DND-41 (cell line): ENCODE measurements around the gene IGFBP4.

Experiments
- ATAC-seq: fragments of 200-7000 bp; cut with Tn5 transposase; 3 replicates; pipeline ENCODE4 v1.9.1; 2021; ENCODE audit warnings: low read depth; ENCODE audit not compliant: insufficient read depth
- DNase-seq: peaks from one replicate; pipeline ENCODE4 v3.0.0-alpha.2; 2020
- H2AFZ ChIP-seq: 2 replicates; pipeline ENCODE4 v1.6.0; 2012; ENCODE audit warnings: low read depth, low read length
- H3K27ac ChIP-seq: 2 replicates; pipeline ENCODE4 v1.5.1; 2012; ENCODE audit warnings: low read length, inconsistent platforms
- H3K27me3 ChIP-seq: fragments of 200-600 bp; sonication (generic); 2 replicates; pipeline ENCODE4 v1.6.0; 2012; ENCODE audit warnings: low read length, mild to moderate bottlenecking, inconsistent platforms; ENCODE audit not compliant: insufficient read depth, poor library complexity
- H3K36me3 ChIP-seq: 2 replicates; pipeline ENCODE4 v1.5.1; 2012; ENCODE audit warnings: low read length, inconsistent platforms; ENCODE audit not compliant: insufficient read depth
- H3K4me1 ChIP-seq: 2 replicates; pipeline ENCODE4 v1.5.1; 2012; ENCODE audit warnings: mild to moderate bottlenecking, low read length; ENCODE audit not compliant: insufficient read depth
- H3K4me2 ChIP-seq: 2 replicates; pipeline ENCODE4 v1.6.0; 2012; ENCODE audit warnings: mild to moderate bottlenecking, moderate library complexity, low read length, inconsistent platforms; ENCODE audit not compliant: insufficient read depth
- H3K4me3 ChIP-seq, 2 experiments: fragments of 200-600 bp in 1 of 2; shearing (Covaris generic) in 1 of 2; 2 replicates each; pipeline ENCODE4 v1.5.1; 2012 to 2016; ENCODE audit warnings: inconsistent platforms in 2 of 2, low read length in 2 of 2, mild to moderate bottlenecking in 2 of 2, low read depth in 1 of 2, moderate library complexity in 1 of 2
- H3K79me2 ChIP-seq: 2 replicates; pipeline ENCODE4 v1.6.0; 2012; ENCODE audit warnings: low read length, inconsistent platforms; ENCODE audit not compliant: insufficient read depth
- H3K9ac ChIP-seq: 2 replicates; pipeline ENCODE4 v1.6.0; 2012; ENCODE audit warnings: low read depth, mild to moderate bottlenecking, inconsistent platforms, low read length, moderate library complexity
- H3K9me3 ChIP-seq: 2 replicates; pipeline ENCODE4 v1.5.1; 2012; ENCODE audit warnings: low read length, moderate library complexity, mild to moderate bottlenecking, inconsistent platforms; ENCODE audit not compliant: insufficient read depth, severe bottlenecking
- H4K20me1 ChIP-seq: 2 replicates; pipeline ENCODE4 v1.6.0; 2012; ENCODE audit warnings: low read length; ENCODE audit not compliant: insufficient read depth
- EZH2 ChIP-seq: IDR thresholded peaks from 3 replicates; pipeline ENCODE4 v1.6.1; 2012; ENCODE audit warnings: borderline replicate concordance, low read depth, mild to moderate bottlenecking, moderate library complexity, low read length, inconsistent platforms; ENCODE audit not compliant: severe bottlenecking
- TF ChIP-seq, protein P1 (sequence below): IDR thresholded peaks from 2 replicates; pipeline ENCODE4 v1.5.1; 2012; ENCODE audit warnings: borderline replicate concordance, low read length, moderate library complexity, mild to moderate bottlenecking; ENCODE audit not compliant: poor library complexity, severe bottlenecking; ENCODE audit errors: extremely low read depth

Gene IGFBP4

GRCh38 chr17:40457964-40458791 lies 14.9 kb downstream of the IGFBP4 start:
- Histone ChIP-seq H3K27ac (no peak overlapping the region), H3K4me2 (no peak overlapping the region), H3K79me2 (no peaks in the 10 kb centered on the region), H3K9ac (no peak overlapping the region), H2AFZ (no peak overlapping the region), H3K4me3 (no peak overlapping the region), H4K20me1 (no peaks in the 10 kb centered on the region), H3K27me3 (no peaks in the 10 kb centered on the region), H3K36me3 (peaks cover 45% of the 10 kb centered on the region), H3K9me3 (no peaks in the 10 kb centered on the region), H3K4me1 (no peaks in the 10 kb centered on the region)
- no peak for DNase-seq
- TF ChIP-seq, protein P1, sequence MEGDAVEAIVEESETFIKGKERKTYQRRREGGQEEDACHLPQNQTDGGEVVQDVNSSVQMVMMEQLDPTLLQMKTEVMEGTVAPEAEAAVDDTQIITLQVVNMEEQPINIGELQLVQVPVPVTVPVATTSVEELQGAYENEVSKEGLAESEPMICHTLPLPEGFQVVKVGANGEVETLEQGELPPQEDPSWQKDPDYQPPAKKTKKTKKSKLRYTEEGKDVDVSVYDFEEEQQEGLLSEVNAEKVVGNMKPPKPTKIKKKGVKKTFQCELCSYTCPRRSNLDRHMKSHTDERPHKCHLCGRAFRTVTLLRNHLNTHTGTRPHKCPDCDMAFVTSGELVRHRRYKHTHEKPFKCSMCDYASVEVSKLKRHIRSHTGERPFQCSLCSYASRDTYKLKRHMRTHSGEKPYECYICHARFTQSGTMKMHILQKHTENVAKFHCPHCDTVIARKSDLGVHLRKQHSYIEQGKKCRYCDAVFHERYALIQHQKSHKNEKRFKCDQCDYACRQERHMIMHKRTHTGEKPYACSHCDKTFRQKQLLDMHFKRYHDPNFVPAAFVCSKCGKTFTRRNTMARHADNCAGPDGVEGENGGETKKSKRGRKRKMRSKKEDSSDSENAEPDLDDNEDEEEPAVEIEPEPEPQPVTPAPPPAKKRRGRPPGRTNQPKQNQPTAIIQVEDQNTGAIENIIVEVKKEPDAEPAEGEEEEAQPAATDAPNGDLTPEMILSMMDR = no peak
- no peak for TF ChIP-seq EZH2
- no peak for ATAC-seq

DNA sequence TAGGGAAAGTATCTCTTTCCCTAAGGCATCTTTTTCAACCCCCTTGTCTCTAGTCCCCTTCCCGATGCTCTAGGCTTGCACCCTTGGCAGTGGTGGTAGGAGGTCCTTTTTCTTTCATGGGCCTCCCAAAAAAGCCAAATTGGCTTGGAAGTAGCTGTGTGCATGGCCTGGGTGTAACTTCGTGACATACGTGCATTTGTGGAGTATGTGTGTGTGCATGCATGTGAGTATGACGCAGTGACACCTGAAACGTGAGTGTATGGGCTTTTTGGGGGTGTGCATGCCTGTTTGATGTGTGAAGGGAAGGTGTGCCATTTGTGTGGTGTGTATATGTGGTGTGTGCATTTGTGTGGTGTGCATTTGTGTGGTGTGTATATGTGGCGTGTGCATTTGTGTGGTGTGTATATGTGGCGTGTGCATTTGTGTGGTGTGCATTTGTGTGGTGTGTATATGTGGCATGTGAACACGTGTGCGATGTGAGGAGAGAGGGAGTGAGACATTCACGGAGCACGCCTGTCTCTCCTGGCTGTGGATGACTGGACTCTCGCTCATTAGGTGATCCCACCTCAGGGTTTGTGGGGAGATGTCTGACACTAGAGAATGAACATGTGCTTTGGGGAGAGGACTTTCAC lies 15.7 kb downstream of the IGFBP4 start:
- Histone ChIP-seq H3K4me3 (no peak overlapping the region), H2AFZ (no peak overlapping the region), H3K4me1 (no peaks in the 10 kb centered on the region), H3K36me3 (peaks cover 38% of the 10 kb centered on the region), H3K79me2 (no peaks in the 10 kb centered on the region), H3K27me3 (no peaks in the 10 kb centered on the region), H3K4me2 (no peak overlapping the region), H3K27ac (no peak overlapping the region), H3K9ac (no peak overlapping the region), H4K20me1 (no peaks in the 10 kb centered on the region), H3K9me3 (no peaks in the 10 kb centered on the region)
- TF ChIP-seq EZH2 = no peak
- TF ChIP-seq, protein P1 = no peak
- DNase-seq (no peak), ATAC-seq (no peak)

- no peak for DNase-seq
- ATAC-seq = no peak
- Histone ChIP-seq H3K4me1 (no peaks in the 10 kb centered on the region), H3K4me2 (no peak overlapping the region), H3K9ac (no peak overlapping the region), H3K79me2 (no peaks in the 10 kb centered on the region), H3K9me3 (no peaks in the 10 kb centered on the region), H3K4me3 (no peak overlapping the region), H4K20me1 (no peaks in the 10 kb centered on the region), H3K27ac (no peak overlapping the region), H3K36me3 (peaks cover 29% of the 10 kb centered on the region), H3K27me3 (no peaks in the 10 kb centered on the region), H2AFZ (no peak overlapping the region)
- TF ChIP-seq, protein P1 = no peak
- TF ChIP-seq EZH2 = no peak
Observed at GRCh38 chr17:40459636-40460603, 16.7 kb downstream of the IGFBP4 start.
